ENCODE results near the gene NEK6. TPM values are rescaled to one million over a fixed set of nuclear protein-coding genes. Genes with fewer than 3 reads are reported as not detected.

Gene NEK6
- total and polyA plus RNA-seq, 9 of the 15 experiments (the other 6 are each of a cell fraction or from before 2014, with no cell fraction given) = 3.1 to 19.0 (median 8.4) TPM

- intact Hi-C loops (cut with micrococcal nuclease) = no loop called here
- Histone ChIP-seq H3K9me3 (replicated peaks; ENCODE audit: control insufficient read depth, insufficient read depth, low read depth, low read length) (no peaks in the 10 kb centered on the region), H3K4me3 (no peak overlapping the region), H4K20me1 (replicated peaks; ENCODE audit: control insufficient read depth, insufficient read depth, low read length) (peaks cover 4% of the 10 kb centered on the region; the same call in 1 of the 2 replicates), H3K27ac (ENCODE audit: extremely low read depth, low read depth, low read length) (no peak overlapping the region), H3K79me2 (ENCODE audit: control insufficient read depth, insufficient read depth, low read length) (no peaks in the 10 kb centered on the region), H3K4me1 (replicated peaks in 1 of 2; ENCODE audit: control insufficient read depth in 2 of 2, insufficient read depth in 2 of 2, low read length in 2 of 2) (peaks cover 0 to 34% of the 10 kb centered on the region in 2 experiments; a peak in 3 of 5 replicates), H3K27me3 (ENCODE audit: control insufficient read depth in 2 of 2, insufficient read depth in 2 of 2, low read length in 2 of 2) (no peaks in the 10 kb centered on the region), H3K36me3 (ENCODE audit: control insufficient read depth, insufficient read depth, low read length) (peaks cover 64% of the 10 kb centered on the region), H3K9me1 (ENCODE audit: control insufficient read depth, insufficient read depth, low read length) (peaks cover 3% of the 10 kb centered on the region), H3K9ac (ENCODE audit: insufficient read depth in 1 of 2, low read depth in 2 of 2, low read length in 2 of 2) (peak overlapping the region in 1 of 2 experiments; percentile 5; a peak in 2 of 4 replicates), H3K4me2 (ENCODE audit: insufficient read depth, low read length) (no peak overlapping the region), H2AFZ (ENCODE audit: low read depth, low read length) (no peak overlapping the region)
- CTCF ChIA-PET (ENCODE audit: low intra/inter-chr PET ratio) = no interaction called here
- TF ChIP-seq CBFA2T3 (IDR thresholded peaks at IDR 0.05) (peak; percentile 44), MTA1 (IDR thresholded peaks at IDR 0.05; ENCODE audit: borderline replicate concordance) (no peak), ZNF518B (CRISPR knock-in tag; IDR thresholded peaks at IDR 0.05) (no peak)
- ATAC-seq (no peak; the same call in 1 of the 3 replicates), FAIRE-seq (no peak), DNase-seq (ENCODE audit: extremely low read depth in 1 of 4, low spot score in 3 of 4) (peak in 1 of 4 experiments; percentile 15)
- 55% methylated on average over 24 of the region's 26 CpGs for WGBS (ENCODE audit: insufficient coverage, low coverage, missing lambda C conversion rate)
- in situ Hi-C loops (cut with MboI) = no loop called here
- POLR2A ChIA-PET = interaction anchor here (0.6 to 1.0 kb wide), 5 partner anchors 11 to 312 kb away, joined by 3 read pairs; no protein-coding TSS in a partner anchor
- no TSS peak for BruUV-seq (replicated peaks)
These were observed 89.6 kb downstream of the NEK6 start for GRCh38 chr9:124347206-124347967.

All from K562 (cell line).